ENCODE data around the gene SLC6A3. TPM values are rescaled to one million over a fixed set of nuclear protein-coding genes. Genes with fewer than 3 reads are reported as not detected.

SLC6A3 gene
- total and polyA plus RNA-seq, 2 donors (not counting 1 experiment from before 2014, with no cell fraction given) = not detected

DNA sequence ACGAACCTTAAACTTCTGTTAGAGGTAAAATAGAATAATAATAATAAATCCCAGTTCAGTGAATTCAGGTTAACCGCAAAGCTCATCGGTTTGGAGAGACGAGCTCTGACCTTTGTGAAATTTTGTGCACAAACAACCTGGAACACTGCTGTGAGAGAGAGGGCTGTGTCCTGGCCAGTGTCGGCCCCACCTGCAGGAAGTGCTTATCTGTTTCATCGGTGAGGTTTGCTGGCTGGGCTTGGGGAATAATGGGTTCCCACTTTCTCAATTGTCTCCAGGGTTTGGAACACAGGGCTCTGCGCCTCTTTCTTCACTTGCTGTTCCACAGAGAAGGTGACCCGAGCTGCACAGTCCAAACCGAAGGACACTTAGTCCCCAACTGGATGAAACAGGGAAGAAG is 81.0 kb downstream of the SLC6A3 start:
- Histone ChIP-seq H3K79me2 (ENCODE audit: control insufficient read depth, insufficient read depth, low read length) (no peaks in the 10 kb centered on the region), H3K4me1 (ENCODE audit: control insufficient read depth, extremely low read depth, insufficient read depth, low read length) (no peaks in the 10 kb centered on the region), H3K27me3 (ENCODE audit: control insufficient read depth, insufficient read depth, low read length) (peaks cover under 1% of the 10 kb centered on the region), H3K9me3 (ENCODE audit: control insufficient read depth, insufficient read depth, low read depth, low read length) (no peaks in the 10 kb centered on the region), H3K9ac (ENCODE audit: insufficient read depth, low read length) (no peak overlapping the region), H4K20me1 (ENCODE audit: control insufficient read depth, extremely low read depth, insufficient read depth, low read length) (no peaks in the 10 kb centered on the region), H3K27ac (ENCODE audit: insufficient read depth, low read length) (no peak overlapping the region), H3K4me2 (ENCODE audit: extremely low read depth, insufficient read depth, low read length) (no peak overlapping the region), H2AFZ (ENCODE audit: low read length) (no peak overlapping the region), H3K36me3 (ENCODE audit: control insufficient read depth, insufficient read depth, low read length) (no peaks in the 10 kb centered on the region), H3K4me3 (replicated peaks in 1 of 4; ENCODE audit: control extremely low read depth in 1 of 4, insufficient read depth in 1 of 4, low read depth in 3 of 4, low read length in 4 of 4) (no peak overlapping the region)
- TF ChIP-seq EZH2 (IDR thresholded peaks at IDR 0.05; ENCODE audit: low read length, missing control alignments) = no peak
- TF ChIP-seq, protein P1, sequence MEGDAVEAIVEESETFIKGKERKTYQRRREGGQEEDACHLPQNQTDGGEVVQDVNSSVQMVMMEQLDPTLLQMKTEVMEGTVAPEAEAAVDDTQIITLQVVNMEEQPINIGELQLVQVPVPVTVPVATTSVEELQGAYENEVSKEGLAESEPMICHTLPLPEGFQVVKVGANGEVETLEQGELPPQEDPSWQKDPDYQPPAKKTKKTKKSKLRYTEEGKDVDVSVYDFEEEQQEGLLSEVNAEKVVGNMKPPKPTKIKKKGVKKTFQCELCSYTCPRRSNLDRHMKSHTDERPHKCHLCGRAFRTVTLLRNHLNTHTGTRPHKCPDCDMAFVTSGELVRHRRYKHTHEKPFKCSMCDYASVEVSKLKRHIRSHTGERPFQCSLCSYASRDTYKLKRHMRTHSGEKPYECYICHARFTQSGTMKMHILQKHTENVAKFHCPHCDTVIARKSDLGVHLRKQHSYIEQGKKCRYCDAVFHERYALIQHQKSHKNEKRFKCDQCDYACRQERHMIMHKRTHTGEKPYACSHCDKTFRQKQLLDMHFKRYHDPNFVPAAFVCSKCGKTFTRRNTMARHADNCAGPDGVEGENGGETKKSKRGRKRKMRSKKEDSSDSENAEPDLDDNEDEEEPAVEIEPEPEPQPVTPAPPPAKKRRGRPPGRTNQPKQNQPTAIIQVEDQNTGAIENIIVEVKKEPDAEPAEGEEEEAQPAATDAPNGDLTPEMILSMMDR (conservative IDR thresholded peaks at IDR 0.05 in 1 of 2, IDR thresholded peaks at IDR 0.05 in 1 of 2; ENCODE audit: low read depth in 1 of 2, low read length in 2 of 2) = no peak
- DNase-seq (ENCODE audit: low read depth in 2 of 2) = no peak

GRCh38 chr5:1363581-1363980 is 81.7 kb downstream of the SLC6A3 start:
- no peaks in the 10 kb centered on the region for H3K36me3 ChIP-seq (ENCODE audit: control insufficient read depth, insufficient read depth, low read length)
- H3K9me3 ChIP-seq (ENCODE audit: control insufficient read depth, insufficient read depth, low read depth, low read length) = no peaks in the 10 kb centered on the region
- H3K4me2 ChIP-seq (ENCODE audit: extremely low read depth, insufficient read depth, low read length) = no peak overlapping the region
- no peak overlapping the region for H2AFZ ChIP-seq (ENCODE audit: low read length)
- DNase-seq (ENCODE audit: low read depth in 2 of 2) = no peak
- H3K27me3 ChIP-seq (ENCODE audit: control insufficient read depth, insufficient read depth, low read length) = peaks cover 3% of the 10 kb centered on the region
- TF ChIP-seq, protein P1 (conservative IDR thresholded peaks at IDR 0.05 in 1 of 2, IDR thresholded peaks at IDR 0.05 in 1 of 2; ENCODE audit: low read depth in 1 of 2, low read length in 2 of 2) = no peak
- TF ChIP-seq EZH2 (IDR thresholded peaks at IDR 0.05; ENCODE audit: low read length, missing control alignments) = no peak
- no peak overlapping the region for H3K4me3 ChIP-seq (replicated peaks in 1 of 4; ENCODE audit: control extremely low read depth in 1 of 4, insufficient read depth in 1 of 4, low read depth in 3 of 4, low read length in 4 of 4)
- H4K20me1 ChIP-seq (ENCODE audit: control insufficient read depth, extremely low read depth, insufficient read depth, low read length) = no peaks in the 10 kb centered on the region
- H3K79me2 ChIP-seq (ENCODE audit: control insufficient read depth, insufficient read depth, low read length) = no peaks in the 10 kb centered on the region
- no peak overlapping the region for H3K9ac ChIP-seq (ENCODE audit: insufficient read depth, low read length)
- no peaks in the 10 kb centered on the region for H3K4me1 ChIP-seq (ENCODE audit: control insufficient read depth, extremely low read depth, insufficient read depth, low read length)
- no peak overlapping the region for H3K27ac ChIP-seq (ENCODE audit: insufficient read depth, low read length)

DNA sequence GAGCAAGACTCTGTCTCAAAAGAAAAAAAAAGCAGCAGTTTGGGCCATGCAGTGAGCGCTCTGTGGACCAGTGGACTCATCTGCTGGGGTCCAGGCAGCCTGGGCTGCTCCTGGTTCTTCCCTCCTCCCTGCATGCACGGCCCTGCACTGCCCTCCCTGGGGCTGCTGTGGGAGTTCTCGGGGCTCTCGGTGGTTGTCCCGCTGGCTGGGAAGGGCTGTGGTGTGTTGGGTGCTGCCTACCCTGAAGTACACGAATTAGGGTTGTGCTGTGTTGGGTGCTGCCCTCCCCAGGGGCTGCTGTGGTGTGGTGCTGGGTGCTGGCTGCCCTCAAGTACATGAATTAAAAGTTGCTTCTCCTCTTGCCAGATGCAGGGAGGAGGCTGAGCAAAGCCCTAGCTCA is 82.1 kb downstream of the SLC6A3 start:
- Histone ChIP-seq H2AFZ (ENCODE audit: low read length) (no peak overlapping the region), H3K79me2 (ENCODE audit: control insufficient read depth, insufficient read depth, low read length) (no peaks in the 10 kb centered on the region), H3K9me3 (ENCODE audit: control insufficient read depth, insufficient read depth, low read depth, low read length) (no peaks in the 10 kb centered on the region), H3K27me3 (ENCODE audit: control insufficient read depth, insufficient read depth, low read length) (peaks cover 4% of the 10 kb centered on the region), H3K36me3 (ENCODE audit: control insufficient read depth, insufficient read depth, low read length) (no peaks in the 10 kb centered on the region), H3K9ac (ENCODE audit: insufficient read depth, low read length) (no peak overlapping the region), H3K27ac (ENCODE audit: insufficient read depth, low read length) (no peak overlapping the region), H3K4me3 (replicated peaks in 1 of 4; ENCODE audit: control extremely low read depth in 1 of 4, insufficient read depth in 1 of 4, low read depth in 3 of 4, low read length in 4 of 4) (no peak overlapping the region), H3K4me1 (ENCODE audit: control insufficient read depth, extremely low read depth, insufficient read depth, low read length) (no peaks in the 10 kb centered on the region), H3K4me2 (ENCODE audit: extremely low read depth, insufficient read depth, low read length) (no peak overlapping the region), H4K20me1 (ENCODE audit: control insufficient read depth, extremely low read depth, insufficient read depth, low read length) (no peaks in the 10 kb centered on the region)
- TF ChIP-seq, protein P1 (conservative IDR thresholded peaks at IDR 0.05 in 1 of 2, IDR thresholded peaks at IDR 0.05 in 1 of 2; ENCODE audit: low read depth in 1 of 2, low read length in 2 of 2) = no peak
- no peak for TF ChIP-seq EZH2 (IDR thresholded peaks at IDR 0.05; ENCODE audit: low read length, missing control alignments)
- no peak for DNase-seq (ENCODE audit: low read depth in 2 of 2)

Data from fibroblast of lung (primary cell).